Stimulated activated CD8-positive, alpha-beta memory T cell treated with anti-CD3 and anti-CD28 coated beads, Interleukin-12 subunit alpha, Interleukin-12 subunit beta, amount 100 ng/mL, for 1 hour (primary cell): ENCODE results near the gene UNC13A.

Experiments used
- DNase-seq: peaks from one replicate; pipeline ENCODE4 v3.0.0-alpha.2; 2020; ENCODE audit warnings: low read depth

Gene UNC13A

DNA sequence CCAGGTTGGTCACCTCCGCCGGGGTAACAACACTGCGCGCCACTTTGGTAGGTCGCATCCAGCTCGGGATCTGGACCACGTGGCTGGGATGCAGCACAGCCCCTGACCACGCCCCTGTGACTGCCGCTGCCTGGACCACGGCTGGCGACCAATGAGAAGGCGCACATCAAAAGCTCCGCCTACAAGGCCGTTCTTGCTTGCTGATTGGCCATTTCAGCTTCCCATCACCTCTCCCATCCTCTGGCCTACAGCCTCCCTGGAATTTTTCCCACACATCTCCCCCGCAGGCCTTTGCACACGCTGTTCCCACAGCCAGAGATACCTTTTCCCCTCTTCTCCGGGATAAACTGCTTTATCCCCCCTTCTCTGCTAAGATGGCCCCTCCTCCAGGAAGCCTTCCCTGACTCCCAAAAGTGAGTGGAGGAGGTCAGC is 18.6 kb upstream of the UNC13A start:
- DNase-seq, result no peak

DNA sequence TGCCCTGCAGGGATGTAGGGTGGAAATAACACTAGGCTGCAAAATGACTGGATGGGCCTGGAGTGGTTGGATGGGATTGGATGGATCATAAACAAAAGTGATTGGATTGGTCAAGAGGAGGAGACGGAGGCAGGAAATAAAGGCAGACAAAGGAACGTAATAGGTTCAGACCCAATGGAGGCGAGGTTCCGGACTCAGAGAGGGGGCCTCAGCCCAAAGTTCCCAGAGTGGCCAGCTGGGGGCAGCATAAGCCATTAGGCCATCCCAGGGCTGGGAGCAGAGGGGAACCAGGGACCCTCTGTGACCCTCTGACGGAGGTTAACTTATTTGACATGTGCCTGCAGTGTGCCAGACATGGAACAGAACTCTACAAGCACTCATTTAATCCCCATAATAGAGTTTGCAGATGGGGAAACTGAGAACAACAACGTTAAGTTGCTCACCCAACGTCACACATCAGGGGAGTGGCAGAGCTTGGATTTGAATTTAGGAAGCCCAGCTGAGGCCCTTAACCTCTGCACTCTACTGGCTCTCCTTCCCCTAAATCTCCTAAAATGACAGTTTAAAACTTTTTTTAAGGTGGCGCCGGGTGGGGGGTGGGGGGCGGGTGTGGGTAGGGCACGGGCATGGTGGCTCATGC is 15.8 kb upstream of the UNC13A start:
- DNase-seq, result peak; percentile 50

GRCh38 chr19:17695198-17695597 is 7.0 kb upstream of the UNC13A start:
- DNase-seq, result no peak

DNA sequence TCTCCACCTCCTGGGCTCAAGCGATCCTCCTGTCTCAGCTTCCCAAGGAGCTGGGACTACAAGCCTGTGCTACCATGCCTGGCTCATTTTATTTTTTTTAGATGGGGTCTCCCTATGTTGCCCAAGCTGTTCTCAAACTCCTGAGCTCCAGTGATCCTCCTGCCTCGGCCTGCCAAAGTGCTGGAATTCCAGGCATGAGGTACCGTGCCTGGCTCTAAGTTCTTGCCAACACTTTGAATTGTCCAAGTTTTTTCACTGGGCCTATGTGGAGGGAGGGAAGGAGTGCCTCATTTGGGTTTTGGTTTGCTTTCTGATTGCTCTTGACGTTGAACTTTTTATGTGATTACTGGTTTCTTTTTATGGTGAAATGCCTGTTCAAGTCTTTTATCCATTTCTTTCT is 4.4 kb upstream of the UNC13A start:
- DNase-seq, result no peak

- no peak for DNase-seq
These were observed 870 bp upstream of the UNC13A start for GRCh38 chr19:17688853-17689595.

DNA sequence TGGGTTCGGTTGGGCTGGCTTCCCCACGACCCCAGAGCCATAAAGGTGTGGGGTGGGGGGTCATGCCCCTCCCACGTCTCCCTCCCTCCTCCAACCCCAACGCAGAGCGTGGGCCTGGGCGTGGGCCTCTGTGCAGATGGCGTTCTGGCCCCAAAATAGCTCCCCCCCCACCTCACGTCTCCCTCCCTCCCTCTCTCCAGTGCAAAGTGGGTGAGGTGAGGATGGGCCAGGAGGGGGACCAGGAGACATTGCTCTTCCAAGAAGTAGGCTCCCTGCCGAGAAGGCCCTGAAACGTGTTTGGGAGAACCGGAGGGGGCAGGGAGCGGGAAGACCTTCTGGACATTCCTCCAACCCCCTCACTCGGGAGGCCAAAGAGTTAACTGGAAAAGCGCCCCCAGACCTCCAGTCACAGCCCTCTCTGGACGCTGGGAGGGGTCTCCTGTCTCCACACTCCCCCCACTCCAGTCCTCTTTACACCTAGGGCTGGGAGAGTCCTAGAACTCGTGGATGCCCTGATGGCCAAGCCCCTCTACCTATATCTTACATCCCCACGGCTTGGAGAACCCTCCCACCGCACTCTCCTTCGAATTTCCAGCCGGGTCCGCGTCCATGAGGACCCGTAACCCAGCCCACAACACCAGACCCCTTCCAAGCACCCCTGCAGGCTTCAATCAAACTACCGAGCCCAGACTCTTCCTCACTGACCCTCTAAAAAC is 855 bp downstream of the UNC13A start:
- no peak for DNase-seq

DNA sequence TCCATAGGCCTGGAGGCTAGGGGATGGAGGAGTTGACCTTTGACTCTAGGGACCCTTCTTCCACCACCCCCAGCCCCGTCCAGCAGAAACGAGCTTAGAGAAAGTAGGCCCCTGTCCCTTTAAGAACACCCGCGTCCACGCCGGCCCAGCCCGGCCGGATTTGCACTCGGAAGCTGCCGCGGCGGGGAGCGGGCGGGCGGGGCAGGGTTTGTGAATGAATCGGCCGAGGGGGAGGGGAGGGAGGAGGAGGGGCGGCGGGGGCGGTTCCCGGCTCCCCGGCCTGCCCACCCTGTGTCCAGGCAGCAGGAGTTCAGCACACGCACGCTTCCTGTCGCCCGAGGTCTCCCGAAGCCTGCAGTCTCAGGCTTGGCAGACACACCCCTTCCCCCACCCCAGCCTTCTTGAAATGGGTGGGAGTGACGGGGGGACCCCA is 1.5 kb downstream of the UNC13A start:
- no peak for DNase-seq

DNA sequence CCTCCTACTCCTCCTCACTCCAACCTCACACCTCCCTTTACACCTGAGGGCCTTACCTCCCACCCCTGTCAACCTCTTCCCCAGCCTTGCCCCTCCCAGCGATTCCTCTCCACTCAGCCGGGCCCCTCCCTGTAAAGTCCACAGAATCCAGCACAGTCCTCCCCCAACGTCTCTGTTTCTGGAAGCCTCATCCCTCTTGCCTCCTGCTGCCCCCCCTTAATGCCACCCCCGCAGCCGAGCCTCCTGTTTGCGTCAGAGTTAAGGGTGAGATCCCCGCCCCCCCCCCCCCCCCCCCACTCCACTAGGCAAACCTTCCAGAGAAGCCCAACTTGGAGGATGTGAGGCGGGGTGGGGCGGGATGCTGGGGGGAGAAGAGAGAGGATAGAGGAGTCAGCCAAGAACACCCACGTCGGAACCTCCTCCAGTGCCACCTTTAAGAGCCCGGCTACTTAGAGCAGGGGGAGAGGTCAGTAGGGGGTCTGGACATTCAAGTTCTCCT is 2.1 kb downstream of the UNC13A start:
- DNase-seq, result no peak

DNA sequence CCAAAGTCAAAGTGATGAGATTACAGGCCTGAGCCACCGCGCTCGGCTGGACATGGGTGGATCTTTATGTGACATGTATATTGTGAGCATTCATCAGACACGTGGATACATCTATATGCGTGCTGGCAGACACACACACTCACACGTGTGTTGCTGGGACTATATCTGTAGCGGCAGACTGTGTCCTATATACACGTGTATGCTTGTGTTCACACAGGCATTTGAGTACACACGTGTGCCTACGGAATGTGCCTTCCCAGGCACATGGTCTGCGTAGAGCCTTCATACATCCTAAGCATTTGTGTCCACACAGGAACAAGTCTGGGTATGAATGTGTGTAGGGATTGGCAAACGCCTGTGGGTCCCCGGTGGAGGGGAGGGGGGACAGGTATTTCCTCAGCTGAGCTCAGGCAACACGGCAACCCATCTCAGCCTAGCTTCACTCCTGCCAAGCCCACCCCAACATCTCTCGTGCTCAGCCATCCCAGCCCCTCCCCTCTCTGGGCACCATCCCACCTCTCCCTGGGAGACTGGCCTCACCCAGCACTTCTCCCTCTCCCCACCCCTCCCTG is 2.6 kb downstream of the UNC13A start:
- no peak for DNase-seq

- no peak for DNase-seq
These were observed 3.9 kb downstream of the UNC13A start for GRCh38 chr19:17684256-17684655.

DNA sequence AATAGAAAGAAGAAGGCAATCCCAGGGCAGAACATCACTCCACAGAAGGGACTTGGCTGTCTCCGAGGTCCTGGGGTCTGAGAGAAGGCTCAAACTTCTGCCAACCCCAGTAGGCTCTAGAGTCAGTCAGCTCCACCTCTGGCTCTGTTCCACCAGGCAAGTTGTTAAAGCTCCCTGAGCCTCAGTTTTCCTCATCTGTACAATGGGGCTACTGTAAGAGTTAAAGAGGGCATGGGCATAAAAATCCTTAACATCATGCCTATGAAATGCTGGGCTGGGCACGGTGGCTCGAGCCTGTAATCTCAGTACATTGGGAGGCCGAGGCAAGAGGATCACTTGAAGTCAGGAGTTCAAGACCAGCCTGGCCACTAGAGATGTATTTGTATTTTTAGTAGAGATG is 5.1 kb downstream of the UNC13A start:
- no peak for DNase-seq

- no peak for DNase-seq
These were observed 5.9 kb downstream of the UNC13A start for GRCh38 chr19:17682273-17682672.

GRCh38 chr19:17681505-17682125 is 6.5 kb downstream of the UNC13A start:
- DNase-seq, result peak; percentile 24

- peak; percentile 21 for DNase-seq
These were observed 7.9 kb downstream of the UNC13A start for GRCh38 chr19:17680230-17680722.

GRCh38 chr19:17679526-17680229 is 8.5 kb downstream of the UNC13A start:
- no peak for DNase-seq

GRCh38 chr19:17678836-17679235 is 9.3 kb downstream of the UNC13A start:
- no peak for DNase-seq

DNA sequence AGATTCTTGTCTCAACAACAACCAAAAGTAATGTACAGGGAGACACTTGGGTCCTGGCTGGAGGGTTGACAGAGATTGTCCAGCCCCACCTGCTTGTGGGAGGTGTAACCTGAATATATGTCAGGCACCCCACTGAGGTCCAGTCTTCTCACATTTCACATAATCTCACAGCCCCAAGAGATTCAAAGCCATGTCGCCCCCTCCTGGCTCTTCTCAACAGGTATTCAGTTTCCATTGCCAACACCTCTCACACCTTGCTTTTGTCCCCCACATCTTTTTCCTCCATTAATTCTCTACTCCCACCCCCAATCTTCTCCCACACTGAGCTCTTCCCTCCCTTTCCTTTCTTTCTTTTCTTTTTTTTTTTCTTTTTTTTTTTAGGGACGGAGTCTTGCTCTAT is 11.2 kb downstream of the UNC13A start:
- no peak for DNase-seq

GRCh38 chr19:17676295-17676694 is 11.9 kb downstream of the UNC13A start:
- DNase-seq, result no peak

DNA sequence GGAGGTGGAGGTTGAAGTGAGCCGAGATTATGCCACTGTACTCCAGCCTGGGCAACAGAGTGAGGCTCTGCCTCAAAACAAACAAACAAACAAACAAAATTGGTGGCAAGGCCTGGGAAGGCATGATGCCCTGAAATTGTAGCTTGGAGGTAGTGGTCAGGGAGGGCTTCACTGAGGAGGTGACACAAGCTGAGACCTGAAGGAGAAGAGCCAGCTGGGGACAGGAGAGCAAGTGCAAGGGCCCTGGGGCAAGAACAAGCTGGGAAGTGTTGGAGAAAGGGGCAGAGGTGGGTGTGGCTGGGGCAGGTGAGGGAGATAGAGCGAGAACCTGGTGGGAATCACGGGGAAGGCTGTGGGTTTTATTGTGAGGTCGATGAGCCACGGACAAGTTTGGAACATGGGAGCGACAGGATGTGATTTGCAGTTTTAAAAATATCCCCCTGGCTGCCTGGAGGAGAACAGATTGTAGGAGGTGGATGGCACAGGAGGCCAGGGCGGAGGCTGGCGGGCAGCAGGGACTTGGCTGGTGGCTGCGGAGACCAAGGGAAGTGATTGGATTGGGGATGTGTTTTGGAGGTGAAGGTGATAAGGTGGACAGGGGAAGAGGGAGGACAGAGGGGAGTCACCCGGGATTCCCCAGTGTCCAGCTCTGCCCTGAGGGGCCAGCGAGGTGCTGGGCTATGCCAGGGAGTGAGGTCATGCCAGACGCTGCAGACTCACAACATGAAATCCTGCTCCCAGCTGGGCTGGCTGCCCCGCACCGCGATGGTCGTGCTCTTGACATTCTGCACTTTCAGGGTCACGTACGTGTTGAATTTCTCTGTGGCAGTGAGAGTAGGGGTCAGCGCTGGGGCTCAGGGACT is 14.0 kb downstream of the UNC13A start:
- no peak for DNase-seq

- DNase-seq, result no peak
These were observed 16.2 kb downstream of the UNC13A start for GRCh38 chr19:17671906-17672305.
